Measurements from ENCODE around the gene ZEB1.
"Not testable (repeated sequence)": the region's sequence is repeated elsewhere in the genome, so short reads cannot be mapped to it uniquely, and the experiment has no call there.

The ZEB1 gene

GRCh38 chr10:31422634-31423033 lies 103.6 kb downstream of the ZEB1 start:
- no peak for DNase-seq (ENCODE audit: low read depth)

GRCh38 chr10:31424473-31424872 lies 105.5 kb downstream of the ZEB1 start:
- no peak for DNase-seq (ENCODE audit: low read depth)

GRCh38 chr10:31426401-31426800 lies 107.4 kb downstream of the ZEB1 start:
- DNase-seq (ENCODE audit: low read depth): peak; percentile 66

- DNase-seq (ENCODE audit: low read depth): peak; percentile 35
Observed at GRCh38 chr10:31427334-31427733, 108.3 kb downstream of the ZEB1 start.

- DNase-seq (ENCODE audit: low read depth): not testable (repeated sequence)
Observed at GRCh38 chr10:31428499-31428898, 109.5 kb downstream of the ZEB1 start.

GRCh38 chr10:31431021-31431420 lies 112.0 kb downstream of the ZEB1 start:
- no peak for DNase-seq (ENCODE audit: low read depth)

GRCh38 chr10:31437959-31438358 lies 118.9 kb downstream of the ZEB1 start:
- DNase-seq (ENCODE audit: low read depth): no peak

- no peak for DNase-seq (ENCODE audit: low read depth)
Observed at GRCh38 chr10:31451766-31452165, 132.8 kb downstream of the ZEB1 start.

- no peak for DNase-seq (ENCODE audit: low read depth)
Observed at GRCh38 chr10:31456468-31456867, 137.5 kb downstream of the ZEB1 start.

- DNase-seq (ENCODE audit: low read depth): no peak
Observed at GRCh38 chr10:31457858-31458257, 138.8 kb downstream of the ZEB1 start.

GRCh38 chr10:31458974-31459373 lies 140.0 kb downstream of the ZEB1 start:
- DNase-seq (ENCODE audit: low read depth): no peak

GRCh38 chr10:31460242-31460641 lies 141.2 kb downstream of the ZEB1 start:
- no peak for DNase-seq (ENCODE audit: low read depth)

GRCh38 chr10:31464552-31464951 lies 145.5 kb downstream of the ZEB1 start:
- no peak for DNase-seq (ENCODE audit: low read depth)

- DNase-seq (ENCODE audit: low read depth): no peak
Observed at GRCh38 chr10:31466313-31466712, 147.3 kb downstream of the ZEB1 start.

GRCh38 chr10:31467791-31468535 lies 148.9 kb downstream of the ZEB1 start:
- no peak for DNase-seq (ENCODE audit: low read depth)

- DNase-seq (ENCODE audit: low read depth): no peak
Observed at GRCh38 chr10:31468536-31468859, 149.5 kb downstream of the ZEB1 start.

- no peak for DNase-seq (ENCODE audit: low read depth)
Observed at GRCh38 chr10:31475519-31475918, 156.5 kb downstream of the ZEB1 start.

GRCh38 chr10:31476088-31476487 lies 157.1 kb downstream of the ZEB1 start:
- DNase-seq (ENCODE audit: low read depth): no peak

GRCh38 chr10:31477584-31477983 lies 158.6 kb downstream of the ZEB1 start:
- DNase-seq (ENCODE audit: low read depth): no peak

GRCh38 chr10:31479752-31480151 lies 160.7 kb downstream of the ZEB1 start:
- no peak for DNase-seq (ENCODE audit: low read depth)

- DNase-seq (ENCODE audit: low read depth): no peak
Observed at GRCh38 chr10:31483546-31483945, 164.5 kb downstream of the ZEB1 start.

GRCh38 chr10:31484431-31485135 lies 165.6 kb downstream of the ZEB1 start:
- no peak for DNase-seq (ENCODE audit: low read depth)

GRCh38 chr10:31490858-31491504 lies 172.0 kb downstream of the ZEB1 start:
- no peak for DNase-seq (ENCODE audit: low read depth)
